K562 (cell line): ENCODE data around the gene PNMA5. TPM values are rescaled to one million over a fixed set of nuclear protein-coding genes. Genes with fewer than 3 reads are reported as not detected.

Experiments used
- CREB3 ChIP-seq: fragments of 450-650 bp; conservative IDR thresholded peaks from 2 replicates; pipeline ENCODE4 v1.6.1; 2016; ENCODE audit warnings: missing genetic modification characterization, low read depth, mild to moderate bottlenecking, missing compliant biosample characterization, moderate library complexity
- EP400 ChIP-seq: fragments of 450-650 bp; IDR thresholded peaks from 2 replicates; pipeline ENCODE4 v1.6.1; 2017; ENCODE audit warnings: antibody characterized with exemption, mild to moderate bottlenecking, moderate library complexity
- HSF4 ChIP-seq: fragments of 250-450 bp; sonication (Bioruptor Pico); IDR thresholded peaks from 2 replicates; pipeline ENCODE4 v2.1.2; 2022; ENCODE audit warnings: mild to moderate bottlenecking, moderate library complexity, borderline replicate concordance
- JUNB ChIP-seq: fragments of 450-650 bp; formaldehyde crosslinking; conservative IDR thresholded peaks from 2 replicates; pipeline ENCODE4 v1.4.0; 2020; ENCODE audit warnings: mild to moderate bottlenecking
- MAZ ChIP-seq, 2 experiments: fragments of 450-650 bp in 1 of 2; sonication (generic) in 1 of 2; formaldehyde crosslinking; IDR thresholded peaks in 1 of 2; conservative IDR thresholded peaks in 1 of 2; 2 replicates each; pipeline versions ENCODE4 v1.4.0 to v1.5.0; 2020; ENCODE audit warnings: mild to moderate bottlenecking in 1 of 2, missing genetic modification reagents in 1 of 2
- RAD21 ChIP-seq, 2 experiments: fragments of 250-450 bp in 1 of 2; fragments of 450-650 bp in 1 of 2; sonication (Bioruptor Pico) in 1 of 2; formaldehyde crosslinking in 1 of 2; IDR thresholded peaks in 1 of 2; conservative IDR thresholded peaks in 1 of 2; 2 replicates each; pipeline versions ENCODE4 v1.4.0 to v1.8.0; 2020 to 2022; ENCODE audit warnings: mild to moderate bottlenecking in 2 of 2, moderate library complexity in 1 of 2
- RBM14 ChIP-seq: fragments of 200-400 bp; formaldehyde crosslinking; IDR thresholded peaks from 2 replicates; pipeline ENCODE4 v1.6.1; 2018; ENCODE audit warnings: low read depth, mild to moderate bottlenecking, low read length, moderate library complexity, borderline replicate concordance; ENCODE audit not compliant: insufficient read depth
- RERE ChIP-seq: sonication (generic); formaldehyde crosslinking; IDR thresholded peaks from 2 replicates; pipeline ENCODE4 v1.8.0; 2023; ENCODE audit warnings: missing genetic modification reagents, mild to moderate bottlenecking, borderline replicate concordance
- TBL1XR1 ChIP-seq, 2 experiments: IDR thresholded peaks; 2 replicates each; pipeline ENCODE4 v1.6.1; 2012; ENCODE audit warnings: improper control_type of control experiment in 2 of 2, low read length in 2 of 2, mild to moderate bottlenecking in 1 of 2
- ZNF589 ChIP-seq: fragments of 200-800 bp; sonication (Bioruptor generic); IDR thresholded peaks from 2 replicates; pipeline ENCODE4 v1.6.1; 2016; ENCODE audit warnings: low read depth, missing genetic modification characterization, missing compliant biosample characterization
- ZNF79 ChIP-seq: fragments of 250-450 bp; sonication (Bioruptor Pico); IDR thresholded peaks from 2 replicates; pipeline ENCODE4 v1.4.0; 2020; ENCODE audit warnings: low read depth, mild to moderate bottlenecking, moderate library complexity
- polyA plus RNA-seq, 8 experiments: library from polyadenylated mRNA; depleted of rRNA in 4 of 8; stranded (reverse) in 5 of 8; unstranded in 3 of 8; fragments of >200 nt; fragmentation: Nextera tagmentation in 2 of 8; fragmentation: Illumina TruSeq in 1 of 8; extraction: Ambion mirVana in 2 of 8; extraction: Trizol in 1 of 8; gene quantifications; 2 replicates each; pipeline versions ENCODE4 v1.2.1 to v1.2.3, GENCODE V29; 2011 to 2014; ENCODE audit warnings: inconsistent platforms in 1 of 8, missing spikeins in 1 of 8
- total RNA-seq, 7 experiments: library from RNA; depleted of rRNA in 6 of 7; stranded (reverse); fragments of >200 nt in 6 of 7; fragmentation: Illumina TruSeq in 2 of 7; extraction: Trizol in 2 of 7; gene quantifications; 2 replicates each; pipeline versions ENCODE4 v1.2.1 to v1.2.3, GENCODE V29; 2011 to 2021; ENCODE audit warnings: low replicate concordance in 1 of 7
- TF ChIP-seq, protein P1 (sequence below): fragments of 450-650 bp; IDR thresholded peaks from 2 replicates; pipeline ENCODE4 v1.6.1; 2016; ENCODE audit warnings: antibody characterized with exemption
- TF ChIP-seq, protein P2 (sequence below): sonication (generic); formaldehyde crosslinking; IDR thresholded peaks from 2 replicates; pipeline ENCODE4 v1.8.0; 2023; ENCODE audit warnings: mild to moderate bottlenecking, missing genetic modification reagents

The PNMA5 gene
- total and polyA plus RNA-seq, 9 of the 15 experiments (the other 6 are each of a cell fraction or from before 2014, with no cell fraction given), result 0.03 to 0.20 (median 0.07) TPM; not detected in 3

- TF ChIP-seq RERE (CRISPR knock-in tag) (no peak), RAD21 (CRISPR knock-in tag; conservative IDR thresholded peaks at IDR 0.05 in 1 of 2, IDR thresholded peaks at IDR 0.05 in 1 of 2) (peak; percentile 89 to 96), ZNF589 (CRISPR knock-in tag) (peak; percentile 34; the same call in 1 of the 2 replicates), HSF4 (CRISPR knock-in tag) (no peak), CREB3 (no peak; the same call in 1 of the 2 replicates), JUNB (no peak), TBL1XR1 (IDR thresholded peaks at IDR 0.05; ENCODE audit: low read length in 2 of 2) (0 out of 4 replicates have a peak, but pooled peaks have one; percentile 18 to 26), EP400 (peak; percentile 65; the same call in 1 of the 2 replicates), ZNF79 (no peak), RBM14 (no peak), MAZ (CRISPR knock-in tag; conservative IDR thresholded peaks at IDR 0.05 in 1 of 2, IDR thresholded peaks at IDR 0.05 in 1 of 2) (peak; percentile 29 to 85; a peak in 2 of 4 replicates)
- TF ChIP-seq, protein P1, sequence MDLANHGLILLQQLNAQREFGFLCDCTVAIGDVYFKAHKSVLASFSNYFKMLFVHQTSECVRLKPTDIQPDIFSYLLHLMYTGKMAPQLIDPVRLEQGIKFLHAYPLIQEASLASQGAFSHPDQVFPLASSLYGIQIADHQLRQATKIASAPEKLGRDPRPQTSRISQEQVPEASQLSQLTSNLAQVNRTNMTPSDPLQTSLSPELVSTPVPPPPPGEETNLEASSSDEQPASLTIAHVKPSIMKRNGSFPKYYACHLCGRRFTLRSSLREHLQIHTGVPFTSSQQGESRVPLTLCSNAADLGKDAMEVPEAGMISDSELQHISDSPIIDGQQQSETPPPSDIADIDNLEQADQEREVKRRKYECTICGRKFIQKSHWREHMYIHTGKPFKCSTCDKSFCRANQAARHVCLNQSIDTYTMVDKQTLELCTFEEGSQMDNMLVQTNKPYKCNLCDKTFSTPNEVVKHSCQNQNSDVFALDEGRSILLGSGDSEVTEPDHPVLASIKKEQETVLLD, result peak; percentile 97
- TF ChIP-seq, protein P2, sequence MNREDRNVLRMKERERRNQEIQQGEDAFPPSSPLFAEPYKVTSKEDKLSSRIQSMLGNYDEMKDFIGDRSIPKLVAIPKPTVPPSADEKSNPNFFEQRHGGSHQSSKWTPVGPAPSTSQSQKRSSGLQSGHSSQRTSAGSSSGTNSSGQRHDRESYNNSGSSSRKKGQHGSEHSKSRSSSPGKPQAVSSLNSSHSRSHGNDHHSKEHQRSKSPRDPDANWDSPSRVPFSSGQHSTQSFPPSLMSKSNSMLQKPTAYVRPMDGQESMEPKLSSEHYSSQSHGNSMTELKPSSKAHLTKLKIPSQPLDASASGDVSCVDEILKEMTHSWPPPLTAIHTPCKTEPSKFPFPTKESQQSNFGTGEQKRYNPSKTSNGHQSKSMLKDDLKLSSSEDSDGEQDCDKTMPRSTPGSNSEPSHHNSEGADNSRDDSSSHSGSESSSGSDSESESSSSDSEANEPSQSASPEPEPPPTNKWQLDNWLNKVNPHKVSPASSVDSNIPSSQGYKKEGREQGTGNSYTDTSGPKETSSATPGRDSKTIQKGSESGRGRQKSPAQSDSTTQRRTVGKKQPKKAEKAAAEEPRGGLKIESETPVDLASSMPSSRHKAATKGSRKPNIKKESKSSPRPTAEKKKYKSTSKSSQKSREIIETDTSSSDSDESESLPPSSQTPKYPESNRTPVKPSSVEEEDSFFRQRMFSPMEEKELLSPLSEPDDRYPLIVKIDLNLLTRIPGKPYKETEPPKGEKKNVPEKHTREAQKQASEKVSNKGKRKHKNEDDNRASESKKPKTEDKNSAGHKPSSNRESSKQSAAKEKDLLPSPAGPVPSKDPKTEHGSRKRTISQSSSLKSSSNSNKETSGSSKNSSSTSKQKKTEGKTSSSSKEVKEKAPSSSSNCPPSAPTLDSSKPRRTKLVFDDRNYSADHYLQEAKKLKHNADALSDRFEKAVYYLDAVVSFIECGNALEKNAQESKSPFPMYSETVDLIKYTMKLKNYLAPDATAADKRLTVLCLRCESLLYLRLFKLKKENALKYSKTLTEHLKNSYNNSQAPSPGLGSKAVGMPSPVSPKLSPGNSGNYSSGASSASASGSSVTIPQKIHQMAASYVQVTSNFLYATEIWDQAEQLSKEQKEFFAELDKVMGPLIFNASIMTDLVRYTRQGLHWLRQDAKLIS, result 0 out of 2 replicates have a peak, but pooled peaks have one; percentile 29
Observed at GRCh38 chrX:152941328-152942076, 52.4 kb downstream of the PNMA5 start (continued).
